G401 (cell line): ENCODE results near the gene EFCAB6. TPM values are rescaled to one million over a fixed set of nuclear protein-coding genes. Genes with fewer than 3 reads are reported as not detected.

Source experiments
- DNase-seq: peaks from one replicate; pipeline ENCODE4 v3.0.0-alpha.2; 2015; ENCODE audit warnings: low spot score
- in situ Hi-C: cut with HindIII; loops from 2 replicates; pipeline ENCODE4 v1.10.0; 2016; ENCODE audit warnings: low sequenced_read_pairs, mixed read lengths
- total RNA-seq: library from RNA; depleted of rRNA; stranded (reverse); fragments of >200 nt; shearing (Covaris generic); gene quantifications from 2 replicates; pipeline ENCODE4 v1.2.3, GENCODE V29; 2014

EFCAB6 gene
- total RNA-seq, 1 experiment from 2014 or later, result 0.54 TPM

GRCh38 chr22:43832393-43833265 is 20.5 kb upstream of the EFCAB6 start:
- in situ Hi-C loops, result no loop called here

GRCh38 chr22:43831561-43832392 is 19.7 kb upstream of the EFCAB6 start:
- DNase-seq, result no peak
- in situ Hi-C loops, result no loop called here

More at GRCh38 chr22:43832393-43833265, 20.5 kb upstream of the EFCAB6 start:
- no peak for DNase-seq

- in situ Hi-C loops, result no loop called here
- no peak for DNase-seq
These were observed 18.9 kb upstream of the EFCAB6 start for GRCh38 chr22:43830931-43831560.

- peak; percentile 75 for DNase-seq
- in situ Hi-C loops, result no loop called here
These were observed 18.1 kb upstream of the EFCAB6 start for GRCh38 chr22:43829904-43830851.

- in situ Hi-C loops, result no loop called here
- DNase-seq, result peak; percentile 67
These were observed 17.1 kb upstream of the EFCAB6 start for GRCh38 chr22:43828998-43829782.

DNA sequence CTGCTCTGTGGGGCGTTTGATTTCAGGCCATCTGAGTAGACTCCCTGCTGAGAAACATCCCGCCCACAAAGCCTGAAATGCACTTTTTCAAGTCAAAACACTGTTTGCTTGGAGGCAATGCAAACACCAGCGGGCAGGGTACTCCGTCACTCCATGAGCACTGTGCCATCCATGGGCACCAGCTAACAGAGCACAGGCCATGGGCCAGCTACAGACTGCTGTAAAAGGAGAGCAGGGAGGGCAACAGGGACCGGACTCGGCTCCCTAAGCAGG is 16.6 kb upstream of the EFCAB6 start:
- DNase-seq, result no peak
- in situ Hi-C loops, result no loop called here

DNA sequence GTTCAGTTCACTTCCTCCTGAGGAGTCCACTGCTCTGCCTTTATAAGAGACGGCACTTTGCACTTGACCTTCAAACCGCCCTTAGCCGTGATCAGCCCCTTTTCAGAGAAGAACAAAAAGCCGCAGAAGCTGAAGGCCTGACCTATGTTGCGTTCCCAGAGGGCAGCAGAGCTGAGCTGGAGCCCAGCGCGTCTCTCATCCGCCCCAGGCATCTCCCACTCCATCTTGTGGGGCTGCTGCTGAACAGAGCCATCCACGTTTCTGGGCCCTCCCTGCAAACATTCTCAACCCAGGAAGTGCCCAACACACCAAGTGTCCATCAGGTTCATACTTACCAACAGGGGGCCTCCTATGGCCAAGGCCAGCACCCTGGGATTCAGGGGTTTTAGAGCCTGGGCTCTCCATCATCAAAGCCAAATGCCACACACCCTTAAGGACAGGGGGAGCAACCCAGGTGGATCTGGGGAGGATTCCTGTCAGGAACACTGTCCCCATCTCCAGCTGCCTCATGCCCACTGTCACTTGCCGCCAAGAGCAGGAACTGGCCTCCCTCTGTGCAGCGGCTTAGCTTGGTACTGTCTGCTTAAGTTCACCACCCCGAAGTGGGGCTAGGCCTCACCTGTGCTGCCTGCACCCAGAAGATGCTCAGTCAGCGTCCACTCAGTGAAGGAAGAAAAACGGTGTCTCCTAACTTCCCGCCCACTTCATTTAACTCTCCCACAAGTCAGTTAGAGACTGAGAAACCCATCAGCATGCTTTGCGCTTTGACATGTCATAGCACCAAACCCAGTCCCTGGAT is 16.0 kb upstream of the EFCAB6 start:
- in situ Hi-C loops, result no loop called here
- no peak for DNase-seq

GRCh38 chr22:43827003-43827735 is 15.1 kb upstream of the EFCAB6 start:
- DNase-seq, result no peak
- in situ Hi-C loops, result no loop called here

DNA sequence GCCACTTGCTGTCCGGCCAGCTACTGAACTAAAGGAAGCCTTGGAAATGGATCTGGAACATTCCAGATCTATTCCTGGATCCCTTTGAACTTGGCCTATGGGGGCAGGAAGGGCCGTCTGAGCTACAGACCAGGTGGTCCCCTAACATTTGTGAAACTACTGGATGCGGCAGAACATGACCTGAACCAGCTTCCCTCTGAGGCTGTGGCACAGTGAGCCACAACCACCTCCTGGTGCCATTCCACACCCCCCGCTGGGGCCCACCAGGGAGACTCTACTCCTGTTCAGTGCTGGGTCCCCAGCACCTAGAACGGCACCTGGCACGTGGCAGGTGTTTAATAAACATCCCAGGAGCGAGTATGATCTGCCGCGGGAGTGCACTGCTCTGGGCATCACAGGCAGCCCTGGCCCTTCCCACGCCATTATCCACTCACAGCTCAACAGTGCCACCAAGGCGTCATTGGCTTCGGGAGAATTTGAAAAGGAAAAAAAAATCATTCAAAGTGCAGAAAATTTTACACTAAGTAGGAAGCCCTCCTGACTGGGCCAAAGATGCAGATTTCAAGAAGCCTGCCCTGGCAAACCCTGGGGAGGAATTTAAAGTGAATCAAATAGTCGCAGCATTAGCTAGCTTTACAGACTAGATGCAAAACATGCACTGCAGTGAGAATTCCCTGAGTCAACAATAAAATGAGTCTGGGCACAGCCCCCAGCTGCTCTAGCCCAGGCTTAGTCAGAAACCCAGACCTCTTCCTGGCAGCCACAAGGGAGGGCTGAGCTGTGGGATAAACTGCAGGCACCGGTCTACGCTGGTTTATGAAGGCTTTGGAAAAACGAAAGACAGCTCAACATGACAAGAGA is 14.3 kb upstream of the EFCAB6 start:
- DNase-seq, result no peak
- in situ Hi-C loops, result no loop called here

- in situ Hi-C loops, result no loop called here
- no peak for DNase-seq
These were observed 13.5 kb upstream of the EFCAB6 start for GRCh38 chr22:43825651-43826050.

DNA sequence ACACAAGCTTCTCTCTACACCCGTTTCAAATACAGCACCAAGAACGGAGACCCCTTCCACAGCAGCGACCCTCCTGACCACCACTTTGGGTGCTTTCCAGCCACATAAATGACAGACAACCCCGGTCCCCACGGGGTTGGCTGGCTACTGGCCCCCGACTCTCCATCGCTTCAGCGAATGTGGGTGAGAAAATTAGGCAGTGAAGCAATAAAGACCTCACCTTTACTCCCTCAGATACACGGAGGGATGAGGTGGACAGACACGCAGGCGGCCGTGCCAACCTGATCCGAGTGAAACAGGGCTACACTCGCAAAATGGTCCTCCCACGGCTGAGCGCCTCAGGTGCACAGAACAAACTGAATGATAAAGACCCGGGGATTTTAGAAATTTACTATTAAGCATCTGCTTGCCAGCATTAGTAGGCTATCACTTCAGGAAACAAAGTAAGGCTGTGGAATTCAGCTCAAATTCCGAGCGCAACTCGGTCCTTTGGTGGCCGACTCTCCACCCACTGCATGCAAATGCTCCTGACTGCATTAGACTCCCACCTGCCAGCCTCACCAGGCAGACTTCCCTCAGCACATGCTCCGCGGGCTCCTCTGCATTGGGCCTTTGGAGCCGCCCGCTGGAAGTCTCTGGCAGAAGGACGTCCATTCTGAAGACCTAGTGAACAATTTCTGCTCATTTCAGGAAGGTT is 12.8 kb upstream of the EFCAB6 start:
- no peak for DNase-seq
- in situ Hi-C loops, result no loop called here

DNA sequence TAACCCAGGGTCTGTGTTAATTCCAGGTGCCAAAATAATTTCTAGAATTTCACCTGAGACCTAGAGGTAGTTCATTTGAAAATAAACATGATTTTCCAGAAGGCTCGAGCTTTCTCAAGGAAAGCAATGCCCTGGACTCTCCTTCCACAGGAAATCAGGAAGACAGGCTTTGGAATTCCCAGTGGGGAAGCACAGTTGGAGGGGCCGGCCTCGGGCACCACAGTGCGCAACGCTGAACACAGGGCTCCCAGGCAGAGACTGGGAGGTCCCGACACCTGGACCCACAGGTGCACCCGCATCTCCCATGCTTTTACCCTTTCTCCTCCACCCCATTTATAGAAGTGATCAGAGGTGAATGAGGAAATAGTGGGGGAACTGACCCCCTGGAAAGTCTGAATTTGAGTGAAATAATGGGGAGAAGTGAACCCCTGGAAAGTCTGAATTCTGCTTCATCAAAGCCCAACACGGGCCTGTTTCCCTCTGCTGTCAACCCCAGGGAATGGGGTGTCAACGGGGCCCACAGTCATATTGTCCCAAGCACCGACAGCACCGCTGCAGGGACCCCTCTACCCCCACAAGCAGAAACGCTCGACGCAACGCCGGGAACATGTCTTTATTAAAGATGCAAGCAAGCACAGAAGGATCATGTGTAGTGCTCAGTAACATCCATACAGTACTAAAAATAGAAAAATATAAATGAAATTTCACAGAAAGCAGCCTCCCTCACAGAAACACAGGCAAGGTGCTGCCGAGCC is 12.0 kb upstream of the EFCAB6 start:
- in situ Hi-C loops, result no loop called here
- no peak for DNase-seq

- DNase-seq, result no peak
- in situ Hi-C loops, result no loop called here
These were observed 11.3 kb upstream of the EFCAB6 start for GRCh38 chr22:43823353-43823908.

- in situ Hi-C loops, result no loop called here
- no peak for DNase-seq
These were observed 9.7 kb upstream of the EFCAB6 start for GRCh38 chr22:43821606-43822425.
